GM23338 (cell line): Measurements from ENCODE around the gene LDLRAD3. TPM values are rescaled to one million over a fixed set of nuclear protein-coding genes. Genes with fewer than 3 reads are reported as not detected.

ENCODE experiments used
- ATAC-seq: fragments of 200-7000 bp; cut with Tn5 transposase; 3 replicates; pipeline ENCODE4 v1.9.1; 2020
- DNase-seq: peaks from one replicate; pipeline ENCODE4 v3.0.0-alpha.2; 2015; ENCODE audit warnings: low spot score
- H2AFZ ChIP-seq: fragments of 200-600 bp; sonication (generic); 2 replicates; pipeline ENCODE4 v1.8.0; 2016; ENCODE audit warnings: antibody characterized with exemption, mild to moderate bottlenecking, moderate library complexity
- H3F3A ChIP-seq: fragments of 200-600 bp; sonication (generic); replicated peaks from 2 replicates; pipeline ENCODE4 v1.8.0; 2017; ENCODE audit warnings: antibody characterized with exemption, mixed run types, low read depth
- H3K27ac ChIP-seq: fragments of 200-600 bp; sonication (generic); 2 replicates; pipeline ENCODE4 v1.6.1; 2016; ENCODE audit warnings: low read depth
- H3K27me3 ChIP-seq: fragments of 200-600 bp; sonication (generic); 2 replicates; pipeline ENCODE4 v1.8.0; 2016; ENCODE audit warnings: mild to moderate bottlenecking, mixed run types, moderate library complexity; ENCODE audit not compliant: insufficient read depth
- H3K36me3 ChIP-seq: fragments of 200-600 bp; sonication (generic); 2 replicates; pipeline ENCODE4 v1.8.0; 2016; ENCODE audit warnings: mild to moderate bottlenecking; ENCODE audit not compliant: insufficient read depth
- H3K4me1 ChIP-seq: fragments of 200-600 bp; sonication (generic); 2 replicates; pipeline ENCODE4 v1.8.0; 2016; ENCODE audit warnings: mild to moderate bottlenecking, moderate library complexity; ENCODE audit not compliant: insufficient read depth
- H3K4me2 ChIP-seq: fragments of 200-600 bp; sonication (generic); 2 replicates; pipeline ENCODE4 v1.7.1; 2017; ENCODE audit warnings: mixed run types
- H3K4me3 ChIP-seq: fragments of 200-600 bp; sonication (generic); 2 replicates; pipeline ENCODE4 v1.6.1; 2016; ENCODE audit warnings: mixed run types
- H3K79me2 ChIP-seq: fragments of 200-600 bp; sonication (generic); replicated peaks from 2 replicates; pipeline ENCODE4 v1.8.0; 2017; ENCODE audit warnings: mild to moderate bottlenecking; ENCODE audit not compliant: insufficient read depth
- H3K9me2 ChIP-seq: fragments of 200-600 bp; sonication (generic); 2 replicates; pipeline ENCODE4 v1.8.0; 2017; ENCODE audit not compliant: insufficient read depth
- H4K20me1 ChIP-seq: fragments of 200-600 bp; sonication (generic); replicated peaks from 2 replicates; pipeline ENCODE4 v1.8.0; 2017; ENCODE audit warnings: mild to moderate bottlenecking; ENCODE audit not compliant: insufficient read depth
- H3K27ac Mint-ChIP-seq: 2 replicates; pipeline ENCODE4 v1.8.0; 2020; ENCODE audit warnings: inconsistent platforms, mild to moderate bottlenecking, moderate library complexity, mixed read lengths
- H3K27me3 Mint-ChIP-seq: 3 replicates; pipeline ENCODE4 v1.8.0; 2022; ENCODE audit warnings: low read depth, mild to moderate bottlenecking, moderate library complexity, mixed read lengths, inconsistent platforms; ENCODE audit not compliant: insufficient read depth, poor library complexity
- H3K36me3 Mint-ChIP-seq: 3 replicates; pipeline ENCODE4 v1.8.0; 2021; ENCODE audit warnings: low read depth, mild to moderate bottlenecking, inconsistent platforms, moderate library complexity, mixed read lengths
- H3K4me1 Mint-ChIP-seq: 3 replicates; pipeline ENCODE4 v1.8.0; 2020; ENCODE audit warnings: mild to moderate bottlenecking, inconsistent platforms, mixed read lengths
- H3K4me3 Mint-ChIP-seq: 3 replicates; pipeline ENCODE4 v1.8.0; 2021; ENCODE audit warnings: moderate library complexity, mild to moderate bottlenecking, inconsistent platforms, mixed read lengths
- H3K9me3 Mint-ChIP-seq: 3 replicates; pipeline ENCODE4 v1.8.0; 2020; ENCODE audit warnings: moderate library complexity, mild to moderate bottlenecking, inconsistent platforms, mixed read lengths
- CREB1 ChIP-seq: fragments of 250-450 bp; sonication (Bioruptor Pico); IDR thresholded peaks from 2 replicates; pipeline ENCODE4 v1.5.0; 2020; ENCODE audit warnings: low read depth, mild to moderate bottlenecking, moderate library complexity
- EZH2 ChIP-seq: fragments of 200-600 bp; sonication (generic); IDR thresholded peaks from one replicate; pipeline ENCODE4 v1.8.0; 2017; ENCODE audit warnings: antibody characterized with exemption, mild to moderate bottlenecking, low read depth; ENCODE audit not compliant: unreplicated experiment
- EZH2phosphoT487 ChIP-seq: fragments of 200-600 bp; sonication (generic); IDR thresholded peaks from one replicate; pipeline ENCODE4 v1.8.1; 2018; ENCODE audit warnings: antibody characterized with exemption; ENCODE audit not compliant: unreplicated experiment
- JUNB ChIP-seq: IDR thresholded peaks from one replicate; pipeline ENCODE4 v1.6.1; 2016; ENCODE audit warnings: antibody characterized with exemption; ENCODE audit not compliant: unreplicated experiment
- NANOG ChIP-seq: IDR thresholded peaks from 2 replicates; pipeline ENCODE4 v1.6.1; 2016; ENCODE audit warnings: antibody characterized with exemption, borderline replicate concordance
- POLR2AphosphoS5 ChIP-seq: IDR thresholded peaks from 2 replicates; pipeline ENCODE4 v1.6.1; 2016; ENCODE audit warnings: antibody characterized with exemption, low read depth
- STAT1 ChIP-seq: IDR thresholded peaks from one replicate; pipeline ENCODE4 v1.6.1; 2016; ENCODE audit warnings: antibody characterized with exemption; ENCODE audit not compliant: unreplicated experiment
- ZNF114 ChIP-seq: fragments of 250-450 bp; sonication (Bioruptor Pico); IDR thresholded peaks from 2 replicates; pipeline ENCODE4 v1.5.0; 2020; ENCODE audit warnings: mild to moderate bottlenecking, moderate library complexity
- ZNF331 ChIP-seq: fragments of 250-450 bp; sonication (Bioruptor Pico); IDR thresholded peaks from 2 replicates; pipeline ENCODE4 v1.5.0; 2020; ENCODE audit warnings: low read depth, mild to moderate bottlenecking, moderate library complexity
- ZNF462 ChIP-seq: fragments of 250-450 bp; sonication (Bioruptor Pico); IDR thresholded peaks from 2 replicates; pipeline ENCODE4 v1.5.0; 2020; ENCODE audit warnings: mild to moderate bottlenecking, moderate library complexity
- polyA plus RNA-seq: library from polyadenylated mRNA; unstranded; fragments of >200 nt; fragmentation: Nextera tagmentation; extraction: Ambion mirVana; gene quantifications from 2 replicates; pipeline ENCODE4 v1.2.1, GENCODE V29; 2016
- total RNA-seq: library from RNA; depleted of rRNA; stranded (reverse); fragments of >200 nt; shearing (Covaris generic); gene quantifications from 2 replicates; pipeline ENCODE4 v1.2.3, GENCODE V29; 2014
- TF ChIP-seq, protein P1 (sequence below): IDR thresholded peaks from one replicate; pipeline ENCODE4 v1.6.1; 2018; ENCODE audit warnings: antibody characterized with exemption; ENCODE audit not compliant: unreplicated experiment

The LDLRAD3 gene
- total and polyA plus RNA-seq, 2 experiments from 2014 or later: 8.5 to 19.4 TPM

DNA sequence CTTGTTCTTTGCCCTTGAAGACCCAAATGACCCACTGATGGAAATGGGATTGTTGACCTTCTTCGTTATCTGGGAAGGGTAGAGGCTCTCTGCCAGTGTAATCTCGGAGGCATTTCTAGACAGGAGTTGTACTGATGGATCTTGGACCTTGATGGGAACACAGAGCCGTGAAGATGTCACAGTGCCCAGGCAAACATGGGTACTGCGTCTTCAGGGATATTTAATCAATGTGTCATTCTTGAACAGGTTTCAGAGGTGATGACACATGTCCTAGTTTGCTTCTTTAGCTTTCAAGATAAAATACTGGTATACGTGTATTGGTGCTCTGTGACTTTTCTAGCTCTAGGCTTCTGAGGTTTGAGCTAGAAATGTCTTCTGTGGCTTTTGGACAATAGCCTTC is 6.2 kb downstream of the LDLRAD3 start (continued):
- TF ChIP-seq ZNF462: no peak
- TF ChIP-seq POLR2AphosphoS5: no peak
- TF ChIP-seq, protein P1, sequence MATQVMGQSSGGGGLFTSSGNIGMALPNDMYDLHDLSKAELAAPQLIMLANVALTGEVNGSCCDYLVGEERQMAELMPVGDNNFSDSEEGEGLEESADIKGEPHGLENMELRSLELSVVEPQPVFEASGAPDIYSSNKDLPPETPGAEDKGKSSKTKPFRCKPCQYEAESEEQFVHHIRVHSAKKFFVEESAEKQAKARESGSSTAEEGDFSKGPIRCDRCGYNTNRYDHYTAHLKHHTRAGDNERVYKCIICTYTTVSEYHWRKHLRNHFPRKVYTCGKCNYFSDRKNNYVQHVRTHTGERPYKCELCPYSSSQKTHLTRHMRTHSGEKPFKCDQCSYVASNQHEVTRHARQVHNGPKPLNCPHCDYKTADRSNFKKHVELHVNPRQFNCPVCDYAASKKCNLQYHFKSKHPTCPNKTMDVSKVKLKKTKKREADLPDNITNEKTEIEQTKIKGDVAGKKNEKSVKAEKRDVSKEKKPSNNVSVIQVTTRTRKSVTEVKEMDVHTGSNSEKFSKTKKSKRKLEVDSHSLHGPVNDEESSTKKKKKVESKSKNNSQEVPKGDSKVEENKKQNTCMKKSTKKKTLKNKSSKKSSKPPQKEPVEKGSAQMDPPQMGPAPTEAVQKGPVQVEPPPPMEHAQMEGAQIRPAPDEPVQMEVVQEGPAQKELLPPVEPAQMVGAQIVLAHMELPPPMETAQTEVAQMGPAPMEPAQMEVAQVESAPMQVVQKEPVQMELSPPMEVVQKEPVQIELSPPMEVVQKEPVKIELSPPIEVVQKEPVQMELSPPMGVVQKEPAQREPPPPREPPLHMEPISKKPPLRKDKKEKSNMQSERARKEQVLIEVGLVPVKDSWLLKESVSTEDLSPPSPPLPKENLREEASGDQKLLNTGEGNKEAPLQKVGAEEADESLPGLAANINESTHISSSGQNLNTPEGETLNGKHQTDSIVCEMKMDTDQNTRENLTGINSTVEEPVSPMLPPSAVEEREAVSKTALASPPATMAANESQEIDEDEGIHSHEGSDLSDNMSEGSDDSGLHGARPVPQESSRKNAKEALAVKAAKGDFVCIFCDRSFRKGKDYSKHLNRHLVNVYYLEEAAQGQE: no peak
- TF ChIP-seq ZNF331 (CRISPR knock-in tag): no peak
- no peak for TF ChIP-seq NANOG

DNA sequence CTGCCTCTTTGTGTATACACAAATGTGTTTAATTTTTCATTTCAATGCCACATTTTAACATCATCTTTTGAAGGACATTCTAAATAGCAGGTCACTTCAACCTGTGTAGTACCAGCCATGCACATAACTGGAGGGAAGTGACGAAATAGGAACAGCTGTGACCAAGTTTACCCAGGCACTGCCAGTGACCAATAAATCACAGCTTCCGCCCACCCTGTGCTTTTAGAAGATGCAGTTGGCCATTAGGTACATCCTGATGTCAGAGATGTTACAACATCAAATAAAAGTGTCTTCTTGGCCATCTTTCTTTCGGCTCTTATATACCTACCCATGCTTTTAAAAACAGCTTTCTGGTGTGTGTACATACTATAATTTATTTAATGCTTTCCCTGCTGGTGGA is 7.8 kb downstream of the LDLRAD3 start:
- H3K36me3 Mint-ChIP-seq: no peaks in the 10 kb centered on the region
- Histone ChIP-seq H4K20me1 (peaks cover 32% of the 10 kb centered on the region), H3K27ac (no peak overlapping the region), H3K4me1 (peaks cover 32% of the 10 kb centered on the region), H3K27me3 (no peaks in the 10 kb centered on the region), H3K4me3 (no peak overlapping the region), H3F3A (no peaks in the 10 kb centered on the region), H3K36me3 (no peaks in the 10 kb centered on the region), H2AFZ (no peak overlapping the region), H3K9me2 (no peaks in the 10 kb centered on the region), H3K79me2 (peaks cover 100% of the 10 kb centered on the region), H3K4me2 (no peak overlapping the region)
- no peak overlapping the region for H3K27ac Mint-ChIP-seq
- H3K27me3 Mint-ChIP-seq: no peaks in the 10 kb centered on the region
- peaks cover 32% of the 10 kb centered on the region for H3K4me1 Mint-ChIP-seq
- no peak overlapping the region for H3K4me3 Mint-ChIP-seq
- no peaks in the 10 kb centered on the region for H3K9me3 Mint-ChIP-seq
- DNase-seq (no peak), ATAC-seq (no peak)
- no peak for TF ChIP-seq CREB1 (CRISPR knock-in tag)
- TF ChIP-seq NANOG: no peak
- TF ChIP-seq, protein P1: no peak
- no peak for TF ChIP-seq EZH2phosphoT487
- no peak for TF ChIP-seq ZNF114 (CRISPR knock-in tag)
- no peak for TF ChIP-seq JUNB
- TF ChIP-seq POLR2AphosphoS5: no peak
- TF ChIP-seq EZH2: no peak
- TF ChIP-seq STAT1: no peak
- TF ChIP-seq ZNF331 (CRISPR knock-in tag): no peak
